Activated T-helper 1 cell treated with anti-CD3 and anti-CD28 coated beads, Interleukin-2, amount 50 U/mL, for 16 hours (primary cell): ENCODE measurements around the gene GRIN2D.
A peak's percentile ranks its signal among the peaks of the same experiment; 100 is the strongest.

ENCODE experiments used
- DNase-seq, 2 donors: peaks; one replicate each; pipeline ENCODE4 v3.0.0-alpha.2; 2020; ENCODE audit warnings: low read depth in 1 of 2, low spot score in 1 of 2

Gene GRIN2D

DNA sequence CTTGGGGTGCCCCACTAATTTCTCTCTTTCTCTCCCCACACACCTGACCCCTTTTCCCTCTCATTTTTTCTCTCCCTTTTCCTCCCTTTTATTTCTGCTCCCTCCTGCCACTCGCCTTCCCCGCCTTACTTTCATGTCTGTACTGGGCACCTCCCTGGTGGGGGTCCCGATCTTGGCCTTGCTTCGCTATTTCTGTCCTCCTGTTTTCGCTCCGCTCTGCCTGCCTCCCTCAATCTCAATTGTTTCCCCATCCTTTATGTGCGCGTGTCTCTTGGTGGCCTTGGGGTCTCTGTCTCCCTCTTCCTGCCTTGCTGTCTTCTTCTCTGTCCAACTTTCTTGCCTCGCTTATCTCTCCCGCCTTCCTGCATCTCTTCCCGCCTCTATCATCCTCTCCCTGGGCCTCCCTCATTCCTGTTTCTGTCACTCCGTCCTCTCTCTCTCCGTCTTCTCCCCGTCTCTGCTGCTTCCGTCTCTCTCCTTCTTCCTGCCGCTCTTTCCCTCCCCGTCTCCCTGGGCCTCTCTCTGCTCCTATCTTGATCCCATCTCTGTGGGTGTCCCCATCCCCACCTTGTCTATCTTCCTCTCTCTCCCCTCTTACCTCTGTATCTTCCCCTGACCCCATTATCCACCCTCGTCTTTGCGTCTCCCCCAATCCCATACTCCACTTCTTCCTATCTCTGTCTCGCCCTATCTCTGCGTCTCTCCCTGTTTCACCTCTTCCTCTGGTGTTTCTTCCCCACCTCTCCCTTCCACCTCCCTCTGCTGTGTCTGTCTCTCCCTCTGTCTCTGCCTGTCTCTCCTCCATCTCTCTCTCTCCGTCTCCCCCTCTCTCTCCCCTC is 4.0 kb downstream of the GRIN2D start:
- DNase-seq, result no peak

GRCh38 chr19:48398102-48398374 is 4.6 kb downstream of the GRIN2D start:
- DNase-seq, result no peak

- DNase-seq, result peak; percentile 78 to 81
These were observed 5.1 kb downstream of the GRIN2D start for GRCh38 chr19:48398375-48399235.

- no peak for DNase-seq
These were observed 6.7 kb downstream of the GRIN2D start for GRCh38 chr19:48400018-48400742.

DNA sequence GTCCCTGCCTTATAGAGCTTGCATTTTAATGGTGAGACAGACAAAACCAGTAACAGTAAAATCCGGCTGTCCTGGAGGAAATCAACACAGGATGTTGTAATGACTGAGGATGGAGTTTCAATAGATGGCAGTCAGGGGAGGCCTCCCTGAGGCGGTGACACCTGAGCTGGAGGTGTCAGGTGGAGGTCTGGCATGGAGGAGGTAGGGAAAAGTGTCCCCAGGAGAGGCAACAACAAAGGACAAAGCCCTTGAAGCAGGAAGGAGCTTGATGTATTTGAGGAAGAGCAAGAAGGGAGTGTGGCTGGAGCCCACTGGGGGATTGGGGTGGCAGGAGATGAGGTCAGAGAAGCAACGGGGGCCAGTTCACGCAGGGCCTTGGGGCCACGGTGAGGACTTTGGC is 7.8 kb downstream of the GRIN2D start:
- DNase-seq, result no peak

GRCh38 chr19:48403606-48404005 is 10.1 kb downstream of the GRIN2D start:
- DNase-seq, result no peak

DNA sequence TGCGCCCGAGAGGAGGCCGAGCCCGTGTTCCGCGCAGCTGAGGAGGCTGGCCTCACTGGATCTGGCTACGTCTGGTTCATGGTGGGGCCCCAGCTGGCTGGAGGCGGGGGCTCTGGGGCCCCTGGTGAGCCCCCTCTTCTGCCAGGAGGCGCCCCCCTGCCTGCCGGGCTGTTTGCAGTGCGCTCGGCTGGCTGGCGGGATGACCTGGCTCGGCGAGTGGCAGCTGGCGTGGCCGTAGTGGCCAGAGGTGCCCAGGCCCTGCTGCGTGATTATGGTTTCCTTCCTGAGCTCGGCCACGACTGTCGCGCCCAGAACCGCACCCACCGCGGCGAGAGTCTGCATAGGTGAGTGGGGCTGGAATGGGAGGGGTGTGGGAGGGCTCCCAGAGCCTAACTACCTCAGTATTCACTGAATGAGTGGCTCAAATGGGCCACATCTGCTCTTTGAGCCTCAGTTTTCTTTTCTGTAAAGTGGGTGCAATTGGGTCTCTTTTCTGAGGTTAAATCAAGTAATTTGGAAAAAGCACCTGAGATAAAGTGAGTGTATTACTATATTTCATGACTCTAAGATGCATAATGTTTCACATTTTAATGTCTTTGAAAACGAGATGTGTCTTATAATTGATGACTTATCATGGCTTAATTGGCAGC is 11.7 kb downstream of the GRIN2D start:
- no peak for DNase-seq

GRCh38 chr19:48405850-48406249 is 12.4 kb downstream of the GRIN2D start:
- no peak for DNase-seq

DNA sequence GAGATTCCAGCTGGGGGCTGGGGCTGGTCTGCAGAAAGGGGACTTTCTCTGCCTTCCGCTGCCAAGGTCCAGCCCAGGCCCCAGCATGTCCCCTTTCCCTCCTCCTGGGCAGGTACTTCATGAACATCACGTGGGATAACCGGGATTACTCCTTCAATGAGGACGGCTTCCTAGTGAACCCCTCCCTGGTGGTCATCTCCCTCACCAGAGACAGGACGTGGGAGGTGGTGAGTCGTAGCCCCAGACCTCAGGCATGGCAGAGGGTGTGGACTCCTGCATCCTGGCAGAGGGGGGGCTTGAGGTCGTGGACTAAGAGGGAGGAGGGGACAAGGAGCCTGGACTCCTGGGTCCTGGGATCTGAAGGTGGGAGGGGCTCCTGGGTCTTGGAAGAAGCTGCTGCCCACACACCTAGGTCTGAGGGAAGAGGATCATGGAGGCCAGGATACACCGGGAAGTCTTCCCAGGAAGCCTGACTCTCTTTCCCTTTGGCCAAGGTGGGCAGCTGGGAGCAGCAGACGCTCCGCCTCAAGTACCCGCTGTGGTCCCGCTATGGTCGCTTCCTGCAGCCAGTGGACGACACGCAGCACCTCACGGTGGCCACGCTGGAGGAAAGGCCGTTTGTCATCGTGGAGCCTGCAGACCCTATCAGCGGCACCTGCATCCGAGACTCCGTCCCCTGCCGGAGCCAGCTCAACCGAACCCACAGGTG is 20.6 kb downstream of the GRIN2D start:
- no peak for DNase-seq

DNA sequence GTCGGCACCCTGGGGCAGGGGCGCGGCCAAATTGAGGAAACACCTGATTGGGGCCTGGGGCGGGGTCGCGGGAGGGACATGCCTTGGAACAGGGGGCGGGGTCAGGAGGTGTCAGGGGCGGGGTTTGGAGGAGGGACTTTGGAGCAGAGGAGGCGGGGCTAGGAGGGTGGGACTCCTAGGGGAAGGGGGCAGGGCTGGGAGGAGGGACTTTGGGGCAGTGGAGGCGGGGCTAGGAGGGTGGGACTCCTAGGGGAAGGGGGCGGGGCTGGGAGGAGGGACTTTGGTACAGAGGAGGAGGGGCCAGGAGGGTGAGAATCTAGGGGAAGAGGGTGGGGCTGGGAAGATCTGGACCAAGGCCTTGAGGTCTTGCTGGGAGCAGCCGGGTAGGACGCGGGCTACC is 21.9 kb downstream of the GRIN2D start:
- DNase-seq, result peak in 1 of 2 donors; percentile 47

- no peak for DNase-seq
These were observed 22.3 kb downstream of the GRIN2D start for GRCh38 chr19:48415806-48416221.

DNA sequence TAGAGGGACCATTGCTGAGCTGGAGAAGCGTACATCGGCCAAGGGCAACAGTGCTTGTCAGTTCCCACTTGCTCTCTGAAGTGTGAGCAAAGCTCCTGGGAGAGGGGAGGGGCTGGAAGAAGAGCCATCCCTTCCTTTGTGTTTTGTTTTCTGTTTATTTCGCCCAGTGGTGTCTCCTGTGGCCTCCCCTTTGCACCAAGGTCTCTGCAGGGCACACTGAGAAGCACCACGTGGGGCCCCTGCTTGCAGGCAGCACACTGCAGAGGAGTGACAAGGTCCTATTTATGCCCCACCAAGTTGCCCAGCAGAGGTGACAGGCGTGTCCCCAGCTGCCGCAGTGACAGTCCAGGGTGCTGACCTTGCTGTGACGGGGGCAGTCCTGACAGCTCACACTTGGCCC is 24.0 kb downstream of the GRIN2D start:
- no peak for DNase-seq

DNA sequence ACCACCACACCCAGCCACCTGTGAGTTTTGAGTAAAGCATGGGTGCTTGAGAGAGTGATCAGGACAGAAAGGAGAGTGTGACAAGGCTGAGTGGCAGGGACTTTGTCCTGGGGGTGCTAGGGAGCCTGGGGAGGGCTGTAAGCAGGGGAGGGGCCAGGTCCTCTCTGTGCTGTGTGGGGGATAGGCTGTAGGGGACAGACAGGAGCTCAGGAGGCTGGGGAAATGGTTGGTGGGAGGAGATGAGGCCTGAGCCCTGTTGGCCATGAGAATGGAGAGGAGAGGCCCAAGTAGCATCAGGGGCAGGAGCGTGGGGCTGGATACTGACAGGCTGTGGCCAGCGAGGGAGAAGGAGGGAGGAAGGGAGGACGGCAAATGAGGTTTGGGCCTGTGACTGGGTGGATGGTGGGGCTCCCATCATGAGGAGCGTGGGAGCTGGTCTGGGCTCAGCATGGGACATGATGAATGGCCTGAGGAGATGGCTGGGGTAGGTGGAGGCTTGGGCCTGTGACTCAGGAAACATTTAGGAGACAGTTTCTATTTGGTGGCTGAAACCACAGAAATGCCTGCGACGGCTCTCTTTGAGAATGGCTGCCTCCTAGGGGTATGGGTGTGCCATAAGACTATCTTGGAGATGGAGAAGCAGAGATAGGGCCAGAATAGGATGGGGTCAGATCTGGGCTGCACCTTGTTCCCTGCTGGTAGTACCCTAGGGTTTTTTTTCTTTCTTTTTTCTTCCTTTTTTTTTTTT is 25.0 kb downstream of the GRIN2D start:
- no peak for DNase-seq

- DNase-seq, result peak; percentile 25 to 51
These were observed 25.9 kb downstream of the GRIN2D start for GRCh38 chr19:48419158-48419920.

DNA sequence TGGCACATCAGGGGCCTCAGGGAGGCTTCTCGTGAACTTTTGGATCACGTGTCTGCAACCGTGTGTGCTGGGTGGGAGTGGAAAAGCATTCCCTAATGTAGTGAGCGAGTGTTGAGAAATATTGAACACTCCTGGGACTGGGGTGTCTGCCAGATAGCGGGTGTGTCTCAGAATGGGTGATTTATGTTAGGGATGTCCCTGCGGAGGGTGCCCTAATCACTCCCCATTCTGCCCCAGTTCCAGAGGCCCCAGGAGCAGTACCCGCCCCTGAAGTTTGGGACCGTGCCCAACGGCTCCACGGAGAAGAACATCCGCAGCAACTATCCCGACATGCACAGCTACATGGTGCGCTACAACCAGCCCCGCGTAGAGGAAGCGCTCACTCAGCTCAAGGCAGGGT is 28.1 kb downstream of the GRIN2D start:
- no peak for DNase-seq

- no peak for DNase-seq
These were observed 31.3 kb downstream of the GRIN2D start for GRCh38 chr19:48424694-48425219.

DNA sequence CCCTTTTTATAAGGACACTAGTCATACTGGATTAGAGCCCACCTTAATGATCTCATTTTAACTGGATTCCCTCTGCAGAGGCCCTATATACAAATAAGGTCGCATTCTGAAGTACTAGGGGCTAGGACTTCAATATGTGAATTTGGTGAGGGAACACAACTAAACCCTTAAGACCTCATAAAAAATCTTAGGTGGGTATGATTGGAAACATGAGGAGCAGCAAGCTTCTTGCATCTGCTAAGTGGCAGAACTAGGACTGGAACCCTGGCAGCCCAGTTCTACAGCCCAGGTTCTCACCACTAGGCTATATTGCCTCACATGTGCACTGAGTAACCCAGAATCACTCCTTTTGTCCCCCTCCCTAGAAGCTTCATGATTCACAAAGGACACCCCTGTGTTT is 35.2 kb downstream of the GRIN2D start:
- no peak for DNase-seq

GRCh38 chr19:48433337-48433736 is 39.9 kb downstream of the GRIN2D start:
- DNase-seq, result no peak

DNA sequence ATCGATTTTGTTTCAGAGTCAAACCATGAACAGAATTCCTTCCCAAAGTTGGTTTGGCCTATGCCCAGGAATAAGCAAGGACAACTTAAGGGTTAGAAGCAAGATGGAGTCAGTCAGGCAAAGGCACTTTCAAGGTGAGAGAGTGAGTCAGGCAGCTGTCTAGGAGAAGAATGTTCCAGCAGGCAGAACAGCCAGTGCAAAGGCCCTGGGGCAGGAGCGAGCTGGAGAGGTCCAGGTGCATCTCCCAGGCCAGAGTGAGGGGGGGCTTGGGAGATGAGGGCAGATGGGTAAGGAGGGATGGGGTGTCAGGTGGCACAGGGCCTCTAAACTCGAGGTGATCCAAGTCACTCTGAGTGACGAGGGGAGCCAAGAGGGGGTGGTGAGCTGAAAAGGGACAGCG is 43.1 kb downstream of the GRIN2D start:
- DNase-seq, result no peak
